DMS153 treated with DMSO at 0.1 percent for 48 hours (cell line): ENCODE results near the gene ANK2.
"Not testable (repeated sequence)": the region's sequence is repeated elsewhere in the genome, so short reads cannot be mapped to it uniquely, and the experiment has no call there.

Experiments
- DNase-seq: peaks from one replicate; lab custom pipeline; 2025; ENCODE audit not compliant: unreplicated experiment; lab: John Stamatoyannopoulos, UW

Gene ANK2

DNA sequence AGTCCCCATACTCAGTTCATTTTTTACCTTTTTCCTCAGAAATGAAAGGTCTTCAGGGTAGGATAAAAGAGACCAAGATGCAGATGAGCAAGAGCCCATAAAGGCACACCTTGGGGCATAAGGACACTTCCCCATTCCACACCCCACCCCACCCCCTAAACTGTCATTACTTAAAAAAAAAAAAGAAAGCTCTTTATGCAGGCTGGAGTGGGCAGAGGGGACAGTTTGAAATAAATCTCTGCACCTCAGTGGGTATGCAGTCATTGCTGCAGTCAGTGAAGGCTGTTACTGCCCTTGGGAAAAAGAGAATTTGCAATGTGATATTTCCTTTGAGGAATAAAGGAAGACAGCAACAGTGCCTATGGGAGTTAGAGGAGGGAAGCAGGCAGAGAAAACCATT is 137.5 kb downstream of the ANK2 start:
- no peak for DNase-seq

DNA sequence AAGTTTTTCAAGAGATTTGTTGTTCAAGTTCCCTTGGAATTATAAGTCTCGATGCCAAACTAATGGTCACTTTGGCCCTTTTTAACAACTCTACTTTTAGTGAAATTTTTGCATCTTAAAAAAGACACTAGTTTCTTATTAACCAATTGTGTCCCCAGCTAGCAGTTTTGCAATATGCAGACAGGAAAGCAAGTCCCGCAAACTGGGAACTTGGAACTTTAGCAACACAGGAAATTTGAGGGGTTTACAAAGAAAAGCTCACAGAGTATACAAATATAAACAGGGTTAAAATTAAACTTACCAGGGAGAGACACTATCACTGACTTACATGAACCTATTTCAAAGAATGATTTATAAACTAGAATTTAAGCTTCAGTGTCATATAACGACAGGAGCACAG is 137.9 kb downstream of the ANK2 start:
- DNase-seq: no peak

- DNase-seq: no peak
Observed at GRCh38 chr4:113189546-113189945, 140.1 kb downstream of the ANK2 start.

- no peak for DNase-seq
Observed at GRCh38 chr4:113209153-113209552, 159.7 kb downstream of the ANK2 start.

- no peak for DNase-seq
Observed at GRCh38 chr4:113209652-113210320, 160.3 kb downstream of the ANK2 start.

DNA sequence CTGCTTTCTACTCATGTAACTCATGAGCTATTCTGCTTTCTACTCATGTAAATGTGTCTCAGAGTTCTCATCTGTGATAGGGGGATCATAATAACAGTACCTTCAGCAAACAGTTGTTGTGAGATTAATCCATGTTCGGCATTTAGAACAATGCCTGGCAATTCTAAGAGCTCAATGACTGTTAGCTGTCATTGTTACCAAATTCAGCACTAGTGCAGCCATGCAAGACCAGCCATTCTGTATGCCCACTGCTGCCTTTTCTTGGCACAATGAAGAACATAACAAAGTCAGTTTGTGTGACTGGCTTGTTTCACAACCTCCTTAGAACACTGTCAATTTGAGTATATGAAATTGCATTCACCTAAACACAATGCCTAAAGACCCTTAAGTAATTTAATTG is 163.2 kb downstream of the ANK2 start:
- DNase-seq: no peak

GRCh38 chr4:113221990-113222389 is 172.5 kb downstream of the ANK2 start:
- no peak for DNase-seq

- DNase-seq: no peak
Observed at GRCh38 chr4:113222471-113222870, 173.0 kb downstream of the ANK2 start.

DNA sequence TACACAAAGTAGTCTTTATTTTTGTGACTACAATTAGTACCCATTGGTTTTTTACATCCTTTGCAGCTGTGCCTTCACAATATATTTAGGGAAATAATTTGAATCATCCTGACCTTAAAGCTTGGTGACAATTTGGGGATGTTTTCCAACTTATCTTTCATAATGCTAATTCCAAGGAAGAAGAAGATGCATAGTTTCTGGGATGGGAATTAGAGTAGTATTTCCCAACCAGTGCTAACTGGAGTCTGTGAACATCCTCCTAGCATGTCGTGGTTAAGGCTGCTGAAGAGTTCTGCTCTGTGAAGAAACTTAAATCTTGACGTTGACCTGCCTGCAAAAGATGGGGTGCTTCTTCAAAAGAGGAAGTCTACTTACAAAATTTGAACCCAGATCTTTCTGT is 173.5 kb downstream of the ANK2 start:
- DNase-seq: no peak

DNA sequence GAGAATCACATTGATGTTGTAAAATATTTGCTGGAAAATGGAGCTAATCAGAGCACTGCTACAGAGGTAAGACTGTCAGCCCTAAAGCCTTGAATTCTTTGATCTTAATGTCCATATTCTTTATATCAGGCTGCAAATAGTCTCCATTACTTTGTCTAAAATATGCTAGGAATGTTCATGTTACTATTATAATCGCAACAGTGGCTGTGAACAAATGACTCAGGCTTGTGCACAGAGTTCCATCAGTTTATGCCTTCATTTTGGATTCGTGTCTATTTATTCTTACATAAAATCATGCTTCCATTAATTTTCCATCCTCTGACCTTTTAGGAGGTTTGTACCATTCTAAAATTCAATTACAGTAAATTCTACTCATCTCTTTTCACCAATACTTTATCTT is 182.7 kb downstream of the ANK2 start:
- no peak for DNase-seq

DNA sequence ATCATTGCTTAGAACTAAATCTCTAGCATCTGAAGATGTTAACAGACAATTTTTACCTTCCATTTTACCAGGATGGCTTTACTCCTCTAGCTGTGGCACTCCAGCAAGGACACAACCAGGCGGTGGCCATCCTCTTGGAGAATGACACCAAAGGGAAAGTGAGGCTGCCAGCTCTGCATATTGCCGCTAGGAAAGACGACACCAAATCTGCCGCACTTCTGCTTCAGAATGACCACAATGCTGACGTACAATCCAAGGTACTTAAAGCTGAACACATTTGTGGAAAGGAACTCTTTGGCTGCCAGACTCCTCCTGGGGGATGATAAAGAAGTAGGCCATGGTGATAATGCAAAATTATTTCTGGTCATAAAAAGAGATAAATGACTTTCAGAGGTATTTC is 187.5 kb downstream of the ANK2 start:
- DNase-seq: no peak

DNA sequence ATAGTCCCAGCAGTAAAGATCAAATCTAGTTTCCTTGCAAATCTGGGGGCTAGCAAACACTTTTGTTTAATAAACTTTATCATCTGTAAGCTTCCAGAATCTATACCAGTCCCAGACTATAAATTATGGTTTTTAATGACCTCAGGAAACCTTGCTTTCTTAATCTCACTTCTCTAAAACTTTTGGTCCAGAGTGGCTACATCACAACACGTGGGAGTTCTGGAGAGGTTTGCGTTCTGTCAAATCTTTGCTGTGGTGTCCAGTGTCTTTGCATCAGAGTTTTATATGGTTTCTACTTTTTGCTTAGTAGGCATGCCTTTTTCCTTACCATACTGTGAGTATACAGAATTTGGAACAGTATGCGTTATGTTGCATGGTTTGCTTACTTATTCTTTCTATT is 193.9 kb downstream of the ANK2 start:
- no peak for DNase-seq

DNA sequence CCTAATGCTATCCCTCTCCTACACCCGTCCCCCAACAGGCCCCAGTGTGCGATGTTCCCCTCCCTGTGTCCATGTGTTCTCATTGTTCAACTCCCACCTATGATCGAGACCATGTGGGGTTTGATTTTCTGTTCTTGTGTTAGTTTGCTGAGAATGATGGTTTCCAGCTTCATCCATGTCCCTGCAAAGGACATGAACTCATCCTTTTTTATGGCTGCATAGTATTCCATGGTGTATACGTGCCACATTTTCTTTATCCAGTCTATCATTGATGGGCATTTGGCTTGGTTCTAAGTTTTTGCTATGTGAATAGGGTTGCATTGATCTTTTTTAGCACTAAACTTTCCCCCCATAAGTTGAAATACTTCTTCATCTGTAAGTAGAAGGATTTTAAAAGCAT is 195.3 kb downstream of the ANK2 start:
- DNase-seq: not testable (repeated sequence)

GRCh38 chr4:113248320-113248719 is 198.9 kb downstream of the ANK2 start:
- no peak for DNase-seq

DNA sequence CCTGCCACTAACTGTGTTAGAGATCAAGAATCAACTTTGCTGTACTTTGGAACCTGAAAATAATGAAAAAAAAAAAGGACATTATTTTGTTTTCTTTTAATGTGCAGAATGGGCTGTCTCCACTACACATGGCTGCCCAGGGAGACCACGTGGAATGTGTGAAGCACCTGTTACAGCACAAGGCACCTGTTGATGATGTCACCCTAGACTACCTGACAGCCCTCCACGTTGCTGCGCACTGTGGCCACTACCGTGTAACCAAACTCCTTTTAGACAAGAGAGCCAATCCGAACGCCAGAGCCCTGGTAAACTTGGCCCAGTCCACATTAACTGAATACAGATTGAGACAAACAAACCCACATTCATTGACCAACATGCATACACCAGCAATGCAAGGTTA is 206.2 kb downstream of the ANK2 start:
- no peak for DNase-seq

DNA sequence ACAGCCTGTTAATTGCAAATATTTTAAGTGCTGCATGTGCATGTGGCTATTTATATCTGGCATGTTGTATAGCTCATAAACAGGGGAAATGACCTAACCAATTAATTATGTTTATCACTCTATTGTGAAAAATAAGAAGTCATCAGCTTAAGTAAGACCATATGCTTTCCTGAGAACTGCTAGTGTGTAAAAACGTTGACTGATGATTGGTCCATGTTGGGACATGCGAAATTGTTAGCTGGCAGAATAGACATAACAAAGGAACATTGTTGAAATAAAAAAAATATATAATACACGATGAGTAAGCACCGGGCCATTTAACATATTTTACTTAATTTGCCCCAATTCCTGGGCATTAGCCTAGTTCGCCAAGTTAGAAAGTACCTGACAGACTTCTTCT is 207.5 kb downstream of the ANK2 start:
- DNase-seq: no peak

DNA sequence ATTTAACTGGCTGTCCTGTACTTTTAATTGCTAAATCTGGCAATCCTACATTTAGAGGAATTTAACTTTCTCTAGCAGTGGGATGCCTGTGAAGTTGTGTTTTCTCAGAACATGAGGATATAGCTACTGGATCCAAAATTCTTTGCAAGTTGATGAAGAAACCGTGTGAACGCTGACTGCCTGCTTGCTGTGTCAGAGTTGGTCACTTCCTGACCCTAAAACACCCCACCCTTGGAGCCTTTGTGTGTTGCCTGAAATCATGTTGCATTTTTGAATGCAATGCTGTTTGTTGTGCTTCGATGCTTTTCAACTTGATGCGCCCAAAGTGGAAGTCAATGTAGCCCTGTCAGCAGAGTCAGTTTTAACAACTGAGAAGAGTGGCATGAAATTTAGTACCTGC is 211.2 kb downstream of the ANK2 start:
- no peak for DNase-seq

GRCh38 chr4:113263274-113263673 is 213.8 kb downstream of the ANK2 start:
- DNase-seq: no peak

DNA sequence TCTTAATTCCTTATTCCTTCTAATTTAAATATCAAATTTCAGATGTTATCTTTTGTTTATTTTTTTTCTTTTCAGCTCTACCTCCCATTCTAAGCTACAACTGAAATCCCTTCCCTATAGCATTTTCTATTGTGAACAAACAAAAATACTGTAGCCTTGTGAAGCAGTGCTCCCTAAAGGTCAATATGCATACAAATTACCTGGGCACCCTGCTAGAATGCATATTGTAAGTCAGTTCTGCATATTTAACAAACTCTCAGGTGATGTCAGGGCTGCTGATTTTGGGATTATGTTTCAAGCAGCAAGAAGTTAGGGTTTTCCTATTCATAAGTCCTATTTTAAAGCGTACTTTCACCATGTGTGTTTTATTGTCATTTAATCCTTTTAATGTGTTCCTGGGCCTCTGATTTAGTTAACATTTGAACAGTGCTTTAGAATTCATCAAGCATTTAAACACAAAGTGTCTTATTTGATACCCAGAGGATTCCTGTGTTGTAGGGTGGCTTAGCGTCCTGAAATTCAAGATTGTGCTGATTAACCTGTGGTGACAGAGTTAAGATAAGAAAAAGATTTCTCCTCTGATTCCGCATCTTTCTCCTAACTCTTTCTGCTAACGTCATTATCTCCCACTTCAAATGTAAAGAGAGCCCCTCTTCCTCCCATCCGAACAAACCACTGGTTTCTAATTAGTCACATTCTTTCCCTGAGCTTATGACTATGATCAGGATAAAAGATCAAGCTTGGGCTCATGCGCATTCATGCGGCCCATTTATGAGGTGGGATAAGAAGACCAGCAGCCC is 221.3 kb downstream of the ANK2 start:
- DNase-seq: no peak

DNA sequence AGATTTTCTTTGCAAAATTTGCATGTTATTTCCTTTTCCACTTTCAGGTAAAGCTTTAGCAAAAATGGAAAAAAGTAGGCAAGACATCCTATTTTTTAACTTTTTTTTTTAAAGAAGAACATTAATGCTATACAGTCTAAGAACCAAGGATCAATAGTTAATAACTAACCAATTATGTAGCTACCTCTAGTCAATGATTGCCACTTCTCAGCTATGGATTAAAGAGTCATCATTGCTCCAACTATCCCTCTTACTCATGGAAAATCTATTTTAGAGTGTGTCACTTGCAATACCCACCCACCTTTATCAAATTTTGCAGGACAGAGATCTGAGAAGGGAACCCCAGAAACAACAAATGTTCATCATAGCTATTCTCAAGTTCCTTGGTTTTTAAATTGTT is 223.1 kb downstream of the ANK2 start:
- no peak for DNase-seq

DNA sequence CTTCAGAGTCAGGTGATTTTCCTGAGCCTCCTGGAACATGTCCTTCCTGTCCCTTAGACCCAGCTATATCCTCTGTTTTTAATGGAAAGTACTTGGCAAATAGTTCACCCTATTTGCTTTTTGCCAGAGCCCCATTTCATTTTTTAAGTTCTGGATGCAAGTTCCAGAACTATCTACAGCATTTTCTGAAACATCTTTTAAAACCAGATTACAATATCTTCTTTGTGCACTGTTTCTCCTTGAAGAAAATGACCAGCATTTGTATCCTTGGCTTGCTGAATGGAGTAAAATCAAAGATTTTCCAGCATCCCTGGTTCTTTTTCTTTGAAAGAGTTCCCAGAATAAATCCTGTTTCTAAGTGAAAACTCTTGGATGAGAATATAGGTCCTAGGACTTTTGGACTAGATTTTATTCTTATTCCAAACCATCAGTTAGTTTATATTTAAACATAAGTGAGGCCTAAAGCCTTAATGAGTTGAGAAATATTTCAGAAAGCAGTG is 224.3 kb downstream of the ANK2 start:
- DNase-seq: no peak

- no peak for DNase-seq
Observed at GRCh38 chr4:113276464-113277170, 227.2 kb downstream of the ANK2 start.
